ENCODE measurements around the gene KLF11. TPM values are rescaled to one million over a fixed set of nuclear protein-coding genes. Genes with fewer than 3 reads are reported as not detected.

The KLF11 gene
- total and polyA plus RNA-seq, 2 of the 8 experiments (the other 6 are each of a cell fraction or from before 2014, with no cell fraction given) = 6.4 to 10.1 TPM

DNA sequence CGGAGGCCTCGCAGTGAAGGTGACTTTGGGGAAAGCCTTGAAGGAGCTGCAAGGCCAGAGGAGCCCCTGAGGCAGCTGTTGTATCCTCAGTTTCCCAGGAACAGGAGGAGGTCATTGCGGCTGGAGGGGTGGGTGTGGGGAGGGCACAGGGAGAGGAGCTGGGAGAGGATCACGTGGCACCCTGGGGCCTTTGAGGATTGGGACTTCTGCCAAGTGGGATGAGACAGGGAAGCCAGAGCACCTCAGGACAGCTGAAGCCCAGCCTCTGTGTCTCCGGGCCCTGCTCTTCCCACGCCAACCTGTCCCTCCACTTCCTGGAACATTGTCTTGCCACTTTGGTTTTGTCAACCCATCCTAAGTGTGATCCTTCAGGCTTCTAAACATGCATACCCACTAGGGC, 59.8 kb downstream of the KLF11 start:
- H3K9ac ChIP-seq (replicated peaks in 1 of 4; ENCODE audit: extremely low read depth in 1 of 4, low read depth in 3 of 4, low read length in 3 of 4) = no peak overlapping the region
- FAIRE-seq (no peak), DNase-seq (ENCODE audit: low read depth in 1 of 2, low spot score in 2 of 2) (no peak)
- H3K27me3 ChIP-seq (replicated peaks in 1 of 4; ENCODE audit: control insufficient read depth in 3 of 4, extremely low read depth in 1 of 4, insufficient read depth in 3 of 4, low read length in 3 of 4) = no peaks in the 10 kb centered on the region
- H3K23ac ChIP-seq (ENCODE audit: insufficient read length) = no peak overlapping the region
- no peaks in the 10 kb centered on the region for H3K36me3 ChIP-seq (ENCODE audit: control insufficient read depth in 2 of 4, insufficient read depth in 4 of 4, low read length in 3 of 4)
- no peak overlapping the region for H2AFZ ChIP-seq (ENCODE audit: low read length)
- H2BK20ac ChIP-seq (ENCODE audit: low read length) = no peak overlapping the region
- H2AK5ac ChIP-seq (ENCODE audit: low read depth, low read length) = no peak overlapping the region
- H4K5ac ChIP-seq (ENCODE audit: insufficient read length, low read depth, low read length) = no peak overlapping the region
- ChIA-PET CTCF (ENCODE audit: partially characterized antibody) (interaction anchor here (1.2 to 24.1 kb wide), 4 partner anchors 9 to 325 kb away, joined by 3 to 429 read pairs (median 4); partner anchors contain the start of gene CYS1), POLR2A (ENCODE audit: partially characterized antibody) (interaction anchor here (1.4 kb wide), 1 partner anchor 9 kb away, joined by 3 read pairs; no protein-coding TSS in a partner anchor)
- H2BK5ac ChIP-seq (ENCODE audit: low read depth, low read length) = no peak overlapping the region
- H3K18ac ChIP-seq (ENCODE audit: extremely low read depth, low read length) = no peak overlapping the region
- WGBS, 2 experiments (ENCODE audit: extremely low coverage in 1 of 2, insufficient coverage in 1 of 2, insufficient read length in 1 of 2, insufficient replicate concordance in 2 of 2, low coverage in 1 of 2, low lambda C conversion rate in 2 of 2, missing lambda C conversion rate in 1 of 2) = 92% methylated on average over 5 of the region's 6 CpGs; no CpG with 5 or more reads in 1 of the 2 experiments
- H3K4ac ChIP-seq (replicated peaks; ENCODE audit: insufficient read length, low read depth, low read length) = no peak overlapping the region
- H2BK12ac ChIP-seq (ENCODE audit: low read depth, low read length) = no peak overlapping the region
- no peak overlapping the region for H4K91ac ChIP-seq (replicated peaks; ENCODE audit: insufficient read length, low read length)
- H3K4me2 ChIP-seq (ENCODE audit: insufficient read depth in 1 of 2, low read depth in 2 of 2, low read length in 2 of 2) = no peak overlapping the region
- no peak overlapping the region for H3K4me3 ChIP-seq (ENCODE audit: extremely low read depth in 1 of 4, insufficient read depth in 2 of 4, low read depth in 3 of 4, low read length in 4 of 4)
- H4K8ac ChIP-seq (ENCODE audit: extremely low read depth, insufficient read depth, low read length) = no peak overlapping the region
- no peak overlapping the region for H2BK15ac ChIP-seq (ENCODE audit: low read length)
- no peaks in the 10 kb centered on the region for H3K23me2 ChIP-seq (ENCODE audit: low read depth, low read length)
- no peak for TF ChIP-seq ASH2L (IDR thresholded peaks at IDR 0.05; ENCODE audit: low read length)
- no peak for TF ChIP-seq JUND (IDR thresholded peaks at IDR 0.05; ENCODE audit: low read length)
- TF ChIP-seq SP2 (IDR thresholded peaks at IDR 0.05; ENCODE audit: low read length) = no peak
- no peak for TF ChIP-seq POU5F1 (IDR thresholded peaks at IDR 0.05; ENCODE audit: low read depth, low read length)
- no peak for TF ChIP-seq KDM4A (IDR thresholded peaks at IDR 0.05; ENCODE audit: low read depth, low read length, severe bottlenecking)
- TF ChIP-seq CBX5 (IDR thresholded peaks at IDR 0.05; ENCODE audit: low read depth, low read length) = no peak
- TF ChIP-seq, protein P1, sequence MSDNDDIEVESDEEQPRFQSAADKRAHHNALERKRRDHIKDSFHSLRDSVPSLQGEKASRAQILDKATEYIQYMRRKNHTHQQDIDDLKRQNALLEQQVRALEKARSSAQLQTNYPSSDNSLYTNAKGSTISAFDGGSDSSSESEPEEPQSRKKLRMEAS (IDR thresholded peaks at IDR 0.05) = no peak
- no peak for TF ChIP-seq PHF8 (conservative IDR thresholded peaks at IDR 0.05; ENCODE audit: low read depth, low read length)
- no peak for TF ChIP-seq SP1 (IDR thresholded peaks at IDR 0.05; ENCODE audit: low read depth, low read length)
- TF ChIP-seq CHD1 (IDR thresholded peaks at IDR 0.05; ENCODE audit: low read depth, low read length) = no peak
- TF ChIP-seq BACH1 (IDR thresholded peaks at IDR 0.05; ENCODE audit: low read length) = no peak
- TF ChIP-seq RBBP5 (IDR thresholded peaks at IDR 0.05; ENCODE audit: borderline replicate concordance, low read depth, low read length) = no peak
- no peak for TF ChIP-seq SUZ12 (IDR thresholded peaks at IDR 0.05; ENCODE audit: low read length)
- H4K20me1 ChIP-seq (replicated peaks in 1 of 2; ENCODE audit: control insufficient read depth in 1 of 2, insufficient read depth in 2 of 2, low read length in 2 of 2) = no peaks in the 10 kb centered on the region
- no peak overlapping the region for H3K14ac ChIP-seq (ENCODE audit: insufficient read length)
- no peak overlapping the region for H2BK120ac ChIP-seq (replicated peaks; ENCODE audit: low read depth, low read length)
- H3K79me1 ChIP-seq (ENCODE audit: low read depth, low read length) = no peaks in the 10 kb centered on the region
- no peak overlapping the region for H3K56ac ChIP-seq (replicated peaks; ENCODE audit: insufficient read length, low read depth, low read length)
- no peak overlapping the region for H3K27ac ChIP-seq (ENCODE audit: low read depth, low read length)
- H3K4me1 ChIP-seq (replicated peaks in 1 of 4; ENCODE audit: control insufficient read depth in 3 of 4, insufficient read depth in 4 of 4, low read length in 3 of 4) = no peaks in the 10 kb centered on the region
- peaks cover 4 to 7% of the 10 kb centered on the region in 2 experiments; a peak in 1 of 4 replicates for H3K9me3 ChIP-seq (ENCODE audit: insufficient read depth in 2 of 2, low read depth in 1 of 2, low read length in 1 of 2)
- H3K79me2 ChIP-seq (ENCODE audit: control insufficient read depth in 1 of 2, insufficient read depth in 2 of 2, low read length in 2 of 2) = no peaks in the 10 kb centered on the region
